Tibial nerve (tissue), 4 donors: ENCODE data around the gene NCAPD3. TPM values are rescaled to one million over a fixed set of nuclear protein-coding genes. Genes with fewer than 3 reads are reported as not detected.

ENCODE experiments used
- DNase-seq, 2 donors: peaks; one replicate each; pipeline ENCODE4 v3.0.0-alpha.2; 2019; ENCODE audit warnings: low spot score in 2 of 2
- H3K27ac ChIP-seq, 4 donors: fragments of 200-600 bp; sonication (generic) in 3 of 4; one replicate each; pipeline ENCODE4 v1.5.1; 2017 to 2019; ENCODE audit warnings: mild to moderate bottlenecking in 1 of 4
- H3K27me3 ChIP-seq, 2 donors: fragments of 200-600 bp; sonication (generic) in 1 of 2; one replicate each; pipeline versions ENCODE4 v1.5.1 to v1.6.0; 2017 to 2019
- H3K36me3 ChIP-seq, 3 donors: fragments of 200-600 bp; sonication (generic); one replicate each; pipeline ENCODE4 v1.5.1; 2018 to 2019
- H3K4me1 ChIP-seq, 4 donors: fragments of 200-600 bp; sonication (generic) in 3 of 4; one replicate each; pipeline ENCODE4 v1.5.1; 2017 to 2019
- H3K4me3 ChIP-seq, 4 donors: fragments of 200-600 bp; sonication (generic) in 3 of 4; one replicate each; pipeline ENCODE4 v1.5.1; 2017 to 2019; ENCODE audit warnings: mild to moderate bottlenecking in 1 of 4, moderate library complexity in 1 of 4
- H3K9me3 ChIP-seq, 4 donors: fragments of 200-600 bp; sonication (generic) in 3 of 4; one replicate each; pipeline ENCODE4 v1.5.1; 2017 to 2019
- CTCF ChIP-seq, 5 experiments: fragments of 200-600 bp in 3 of 5; fragments of 450-650 bp in 2 of 5; sonication (generic) in 3 of 5; IDR thresholded peaks; one replicate each; pipeline ENCODE4 v1.5.1; 2016 to 2019; ENCODE audit warnings: antibody characterized with exemption in 5 of 5, mild to moderate bottlenecking in 3 of 5, moderate library complexity in 2 of 5
- EP300 ChIP-seq, 2 donors: sonication (generic); formaldehyde crosslinking; IDR thresholded peaks; one replicate each; pipeline ENCODE4 v1.6.1; 2017; ENCODE audit warnings: antibody characterized with exemption in 2 of 2, mild to moderate bottlenecking in 1 of 2
- POLR2A ChIP-seq, 2 donors: fragments of 450-650 bp; IDR thresholded peaks; one replicate each; pipeline ENCODE4 v1.6.1; 2017; ENCODE audit warnings: antibody characterized with exemption in 2 of 2, mild to moderate bottlenecking in 2 of 2, moderate library complexity in 2 of 2
- WGBS, 2 donors: methylation state at CpG; one replicate each; pipeline ENCODE4 v1.1.5; 2018; 5-methylcytosine and 5-hydroxymethylcytosine counted together
- total RNA-seq, 4 donors: library from RNA; depleted of rRNA; stranded (reverse); fragments of >200 nt; gene quantifications; one replicate each; pipeline ENCODE4 v1.1.0, GENCODE V29; 2016

NCAPD3 gene
- total RNA-seq, 4 donors from 2014 or later, result 8.2 to 14.7 (median 10.3) TPM

GRCh38 chr11:134126217-134126822, 97.4 kb downstream of the NCAPD3 start:
- TF ChIP-seq EP300 (IDR thresholded peaks at IDR 0.05), result no peak
- no peak for TF ChIP-seq CTCF (IDR thresholded peaks at IDR 0.05)
- TF ChIP-seq POLR2A (IDR thresholded peaks at IDR 0.05), result no peak
- H3K4me1 ChIP-seq, result peaks cover 0 to 44% (median 22%) of the 10 kb centered on the region in 4 donors
- no peak for DNase-seq
- no peaks in the 10 kb centered on the region for H3K27me3 ChIP-seq
- WGBS, 2 donors, result 53 to 65% methylated on average over 1 of the region's 1 CpG
- no peak overlapping the region for H3K4me3 ChIP-seq
- H3K27ac ChIP-seq, result peak overlapping the region in 2 of 4 donors; percentile 0 to 4
- H3K36me3 ChIP-seq, result no peaks in the 10 kb centered on the region
- H3K9me3 ChIP-seq, result peaks cover 0 to 9% (median 2%) of the 10 kb centered on the region in 4 donors

- peaks cover 0 to 52% (median 26%) of the 10 kb centered on the region in 4 donors for H3K4me1 ChIP-seq
- H3K36me3 ChIP-seq, result no peaks in the 10 kb centered on the region
- no peak for DNase-seq
- H3K4me3 ChIP-seq, result peak overlapping the region in 2 of 4 donors; percentile 31 to 47
- H3K27me3 ChIP-seq, result no peaks in the 10 kb centered on the region
- H3K9me3 ChIP-seq, result peaks cover 0 to under 1% (median 0%) of the 10 kb centered on the region in 4 donors
- H3K27ac ChIP-seq, result peak overlapping the region in 3 of 4 donors; percentile 0 to 50 (median 5)
- no peak for TF ChIP-seq CTCF (IDR thresholded peaks at IDR 0.05)
- TF ChIP-seq POLR2A (IDR thresholded peaks at IDR 0.05), result no peak
- no peak for TF ChIP-seq EP300 (IDR thresholded peaks at IDR 0.05)
- WGBS, 2 donors, result 64 to 67% methylated on average over 9 of the region's 9 CpGs
Measured at GRCh38 chr11:134125507-134125906, 98.3 kb downstream of the NCAPD3 start.

- 9 to 10% methylated on average over 32 to 51 of the region's 54 CpGs for WGBS, 2 donors
- Histone ChIP-seq H3K27ac (peak overlapping the region in 2 of 4 donors; percentile 12 to 50), H3K4me3 (peak overlapping the region; percentile 10 to 47 (median 28)), H3K9me3 (no peaks in the 10 kb centered on the region), H3K36me3 (no peaks in the 10 kb centered on the region), H3K27me3 (no peaks in the 10 kb centered on the region), H3K4me1 (peaks cover 0 to 58% (median 27%) of the 10 kb centered on the region in 4 donors)
- peak in 1 of 5 experiments; percentile 19 for TF ChIP-seq CTCF (IDR thresholded peaks at IDR 0.05)
- TF ChIP-seq POLR2A (IDR thresholded peaks at IDR 0.05), result no peak
- DNase-seq, result peak in 1 of 2 donors; percentile 40
Measured at GRCh38 chr11:134124660-134125451, 98.9 kb downstream of the NCAPD3 start.

- Histone ChIP-seq H3K4me1 (peaks cover 0 to 69% (median 24%) of the 10 kb centered on the region in 4 donors), H3K27ac (peak overlapping the region; percentile 71 to 92 (median 83)), H3K4me3 (peak overlapping the region; percentile 4 to 25 (median 12)), H3K36me3 (no peaks in the 10 kb centered on the region), H3K27me3 (no peaks in the 10 kb centered on the region), H3K9me3 (no peaks in the 10 kb centered on the region)
- DNase-seq, result peak in 1 of 2 donors; percentile 39
- TF ChIP-seq CTCF (IDR thresholded peaks at IDR 0.05) (peak in 1 of 5 experiments; percentile 8), EP300 (IDR thresholded peaks at IDR 0.05) (peak in 1 of 2 donors; percentile 54), POLR2A (IDR thresholded peaks at IDR 0.05) (peak in 1 of 2 donors; percentile 30)
- WGBS, 2 donors, result 2 to 10% methylated on average over 9 of the region's 9 CpGs
Measured at GRCh38 chr11:134120921-134121526, 102.7 kb downstream of the NCAPD3 start.
